IMR-90 (cell line): ENCODE data around the gene LDB2. TPM values are rescaled to one million over a fixed set of nuclear protein-coding genes. Genes with fewer than 3 reads are reported as not detected.

Experiments
- ATAC-seq: fragments of 200-7000 bp; cut with Tn5 transposase; 2 replicates; pipeline ENCODE4 v1.9.1; 2020; ENCODE audit warnings: low read depth, mild to moderate bottlenecking, moderate library complexity
- BruUV-seq: library from RNA; stranded (reverse); fragments of 400-500 nt; replicated peaks from 2 replicates; lab custom pipeline; 2021; lab: Mats Ljungman, UMichigan
- CTCF ChIA-PET: fragments of 300-600 bp; formaldehyde crosslinking; extraction: SDS; loops from one replicate; lab custom pipeline; 2021; ENCODE audit warnings: antibody characterized with exemption; lab: Yijun Ruan, JAX
- POLR2A ChIA-PET: fragments of 300-600 bp; sonication (Branson Sonifier 250); formaldehyde crosslinking; loops from one replicate; lab custom pipeline; 2022; ENCODE audit warnings: antibody characterized with exemption; ENCODE audit not compliant: unreplicated experiment; lab: Charles Lee
- DNase-seq: peaks from one replicate; pipeline ENCODE4 v3.0.0; 2013
- H2AFZ ChIP-seq: replicated peaks from 2 replicates; pipeline ENCODE3; 2013; ENCODE audit warnings: low read length, mild to moderate bottlenecking; ENCODE audit not compliant: poor library complexity
- H2AK5ac ChIP-seq: 2 replicates; pipeline ENCODE4 v1.6.1; 2013; ENCODE audit warnings: low read depth, low read length, inconsistent platforms
- H2AK9ac ChIP-seq: replicated peaks from 2 replicates; pipeline ENCODE3; 2013; ENCODE audit warnings: mild to moderate bottlenecking, low read depth, low read length, moderate library complexity; ENCODE audit not compliant: poor library complexity
- H2BK120ac ChIP-seq: 2 replicates; pipeline ENCODE4 v1.6.1; 2013; ENCODE audit warnings: low read depth, low read length, inconsistent platforms
- H2BK15ac ChIP-seq: 3 replicates; pipeline ENCODE4 v1.6.1; 2013; ENCODE audit warnings: low read depth, low read length, inconsistent platforms
- H2BK20ac ChIP-seq: 2 replicates; pipeline ENCODE4 v1.6.1; 2013; ENCODE audit warnings: low read depth, mild to moderate bottlenecking, inconsistent platforms, low read length, moderate library complexity
- H2BK5ac ChIP-seq: 2 replicates; pipeline ENCODE4 v1.6.1; 2013; ENCODE audit warnings: mild to moderate bottlenecking, low read depth, low read length, inconsistent platforms; ENCODE audit not compliant: poor library complexity, severe bottlenecking
- H3K14ac ChIP-seq: replicated peaks from 2 replicates; pipeline ENCODE4 v1.6.1; 2013; ENCODE audit warnings: low read depth, low read length, inconsistent platforms
- H3K18ac ChIP-seq: 2 replicates; pipeline ENCODE4 v1.6.1; 2013; ENCODE audit warnings: low read depth, low read length, control low read depth
- H3K23ac ChIP-seq: 2 replicates; pipeline ENCODE4 v1.6.1; 2013; ENCODE audit warnings: low read depth, low read length, inconsistent platforms
- H3K27ac ChIP-seq: 2 replicates; pipeline ENCODE4 v1.5.1; 2013; ENCODE audit warnings: mild to moderate bottlenecking, control low read depth, low read length; ENCODE audit not compliant: insufficient read depth
- H3K27me3 ChIP-seq: 2 replicates; pipeline ENCODE4 v1.6.1; 2013; ENCODE audit warnings: low read length; ENCODE audit not compliant: control insufficient read depth, insufficient read depth
- H3K36me3 ChIP-seq: 2 replicates; pipeline ENCODE4 v1.6.1; 2013; ENCODE audit warnings: low read length, mixed read lengths; ENCODE audit not compliant: control insufficient read depth, insufficient read depth
- H3K4ac ChIP-seq: 2 replicates; pipeline ENCODE4 v1.6.1; 2013; ENCODE audit warnings: low read depth, low read length, inconsistent platforms
- H3K4me1 ChIP-seq: 2 replicates; pipeline ENCODE4 v1.6.1; 2013; ENCODE audit warnings: low read length, mixed read lengths; ENCODE audit not compliant: control insufficient read depth, insufficient read depth
- H3K4me2 ChIP-seq: 2 replicates; pipeline ENCODE4 v1.6.1; 2013; ENCODE audit warnings: low read depth, mild to moderate bottlenecking, control low read depth, low read length, moderate library complexity
- H3K4me3 ChIP-seq: 2 replicates; pipeline ENCODE4 v1.5.1; 2013; ENCODE audit warnings: low read depth, mild to moderate bottlenecking, control low read depth, low read length, moderate library complexity; ENCODE audit not compliant: insufficient read depth
- H3K56ac ChIP-seq: 2 replicates; pipeline ENCODE4 v1.6.1; 2013; ENCODE audit warnings: low read length, inconsistent platforms; ENCODE audit not compliant: insufficient read depth; ENCODE audit errors: extremely low read depth
- H3K79me1 ChIP-seq, 2 experiments: 2 replicates each; pipeline ENCODE4 v1.6.1; 2013; ENCODE audit warnings: low read length in 2 of 2, inconsistent platforms in 1 of 2, low read depth in 1 of 2
- H3K9ac ChIP-seq: 2 replicates; pipeline ENCODE4 v1.6.1; 2013; ENCODE audit warnings: low read depth, low read length, control low read depth
- H3K9me1 ChIP-seq: 2 replicates; pipeline ENCODE4 v1.6.1; 2013; ENCODE audit warnings: low read length, inconsistent platforms; ENCODE audit not compliant: insufficient read depth
- H3K9me3 ChIP-seq: 2 replicates; pipeline ENCODE4 v1.6.1; 2013; ENCODE audit warnings: low read length; ENCODE audit not compliant: control insufficient read depth, insufficient read depth
- H4K20me1 ChIP-seq: 2 replicates; pipeline ENCODE4 v1.6.1; 2013; ENCODE audit warnings: low read length, inconsistent platforms; ENCODE audit not compliant: insufficient read depth
- H4K5ac ChIP-seq: 2 replicates; pipeline ENCODE4 v1.6.1; 2013; ENCODE audit warnings: mild to moderate bottlenecking, low read depth, low read length, control low read depth
- H4K8ac ChIP-seq, 2 experiments: 2 replicates each; pipeline ENCODE4 v1.6.1; 2013; ENCODE audit warnings: low read depth in 2 of 2, low read length in 2 of 2, control low read depth in 1 of 2, inconsistent platforms in 1 of 2
- H4K91ac ChIP-seq: 2 replicates; pipeline ENCODE4 v1.6.1; 2013; ENCODE audit warnings: low read depth, low read length, inconsistent platforms; ENCODE audit not compliant: insufficient read depth
- NFE2L2 ChIP-seq: fragments of 150-350 bp; IDR thresholded peaks from 2 replicates; pipeline ENCODE4 v1.6.1; 2016; ENCODE audit warnings: low read depth, mild to moderate bottlenecking, low read length
- WGBS, 2 experiments: methylation state at CpG; one replicate each; pipeline versions ENCODE4 v1.1.5 to v1.1.7; 2013; ENCODE audit warnings: missing lambda C conversion rate in 2 of 2; ENCODE audit not compliant: insufficient read length in 1 of 2; ENCODE audit errors: extremely low coverage in 2 of 2; 5-methylcytosine and 5-hydroxymethylcytosine counted together
- dilution Hi-C: fragments of 300-500 bp; cut with HindIII; formaldehyde crosslinking; loops from one replicate; pipeline ENCODE4 v1.14.3; 2018; ENCODE audit warnings: low sequenced_read_pairs; ENCODE audit not compliant: unreplicated experiment
- in situ Hi-C: fragments of 300-500 bp; cut with MboI; formaldehyde crosslinking; loops from 3 replicates; pipeline ENCODE4 v1.14.3; 2019; ENCODE audit warnings: low sequenced_read_pairs, inconsistent platforms, mixed read lengths
- intact Hi-C: fragments of 100-400 bp; cut with micrococcal nuclease; formaldehyde crosslinking; loops from 2 replicates; pipeline ENCODE4 v1.10.0; 2022
- polyA plus RNA-seq, 3 experiments: library from polyadenylated mRNA; depleted of rRNA; stranded (reverse); fragments of >200 nt; gene quantifications; 2 replicates each; pipeline ENCODE4 v1.2.3, GENCODE V29; 2012; ENCODE audit warnings: low replicate concordance in 1 of 3
- total RNA-seq: library from RNA; depleted of rRNA; stranded (reverse); fragments of >200 nt; gene quantifications from 2 replicates; pipeline ENCODE4 v1.2.3, GENCODE V29; 2012

The LDB2 gene
- total and polyA plus RNA-seq, 2 of the 4 experiments (the other 2 are of a cell fraction): 67.9 to 116 TPM

- H3K9ac ChIP-seq: no peak overlapping the region
- H3K18ac ChIP-seq: no peak overlapping the region
- ChIA-PET CTCF (no interaction called here), POLR2A (interaction anchor here (0.6 kb wide), 1 partner anchor 14 kb away, joined by 5 read pairs; no protein-coding TSS in a partner anchor)
- no peak overlapping the region for H2AFZ ChIP-seq
- no TSS peak for BruUV-seq
- no peaks in the 10 kb centered on the region for H3K9me3 ChIP-seq
- intact Hi-C loops: no loop called here
- no peaks in the 10 kb centered on the region for H3K27me3 ChIP-seq
- no peak overlapping the region for H3K4me3 ChIP-seq
- dilution Hi-C loops: no loop called here
- no peak overlapping the region for H2BK5ac ChIP-seq
- no peak overlapping the region for H2BK20ac ChIP-seq
- no peaks in the 10 kb centered on the region; the same call in 1 of the 2 replicates for H3K9me1 ChIP-seq
- H4K91ac ChIP-seq: no peak overlapping the region
- DNase-seq (no peak), ATAC-seq (no peak)
- no peak overlapping the region for H3K56ac ChIP-seq
- H3K23ac ChIP-seq: no peak overlapping the region
- H3K14ac ChIP-seq: no peak overlapping the region
- no peak overlapping the region for H2BK15ac ChIP-seq
- H3K4ac ChIP-seq: no peak overlapping the region
- in situ Hi-C loops: no loop called here
- no peaks in the 10 kb centered on the region for H4K20me1 ChIP-seq
- no peak overlapping the region for H2AK5ac ChIP-seq
- H3K79me1 ChIP-seq: no peaks in the 10 kb centered on the region
- no peak overlapping the region for H3K4me2 ChIP-seq
- no peak overlapping the region for H3K27ac ChIP-seq
- peaks cover 5% of the 10 kb centered on the region for H3K4me1 ChIP-seq
- H2AK9ac ChIP-seq: no peak overlapping the region
- no peak for TF ChIP-seq NFE2L2
- H4K8ac ChIP-seq: no peak overlapping the region
- H4K5ac ChIP-seq: no peak overlapping the region
- no peak overlapping the region for H2BK120ac ChIP-seq
- H3K36me3 ChIP-seq: no peaks in the 10 kb centered on the region
- WGBS, 2 experiments: no CpG with 5 or more reads among the region's 4 CpGs
Observed at GRCh38 chr4:16590797-16591196, 307.6 kb downstream of the LDB2 start.
